Mesendoderm (in vitro differentiated cells): ENCODE data around the gene BFSP1.

Source experiments
- DNase-seq: peaks from one replicate; pipeline ENCODE4 v3.0.0; 2013
- H2AK5ac ChIP-seq: 2 replicates; pipeline ENCODE4 v1.6.1; 2013; ENCODE audit warnings: low read length, inconsistent platforms
- H2BK120ac ChIP-seq: 2 replicates; pipeline ENCODE4 v1.6.1; 2013; ENCODE audit warnings: low read depth, mild to moderate bottlenecking, low read length, moderate library complexity, mixed read lengths
- H2BK15ac ChIP-seq: replicated peaks from 2 replicates; pipeline ENCODE4 v1.6.1; 2013; ENCODE audit warnings: low read depth, mild to moderate bottlenecking, moderate library complexity
- H2BK5ac ChIP-seq: 2 replicates; pipeline ENCODE4 v1.6.1; 2013; ENCODE audit warnings: low read length, inconsistent platforms
- H3K18ac ChIP-seq: 2 replicates; pipeline ENCODE4 v1.6.1; 2013; ENCODE audit warnings: mild to moderate bottlenecking, low read length, mixed read lengths
- H3K23ac ChIP-seq: one replicate; pipeline ENCODE4 v1.6.1; 2013; ENCODE audit warnings: low read length
- H3K27ac ChIP-seq: 2 replicates; pipeline ENCODE4 v1.5.1; 2013; ENCODE audit warnings: low read depth, mild to moderate bottlenecking, inconsistent platforms, low read length, moderate library complexity
- H3K27me3 ChIP-seq: 2 replicates; pipeline ENCODE4 v1.6.1; 2013; ENCODE audit warnings: low read length, control low read depth, mild to moderate bottlenecking, inconsistent platforms; ENCODE audit not compliant: insufficient read depth, poor library complexity
- H3K36me3 ChIP-seq: 2 replicates; pipeline ENCODE4 v1.6.1; 2013; ENCODE audit warnings: low read length, inconsistent platforms; ENCODE audit not compliant: control insufficient read depth, insufficient read depth
- H3K4ac ChIP-seq: one replicate; pipeline ENCODE4 v1.6.1; 2013; ENCODE audit warnings: low read depth, mild to moderate bottlenecking, low read length, moderate library complexity
- H3K4me1 ChIP-seq: 2 replicates; pipeline ENCODE4 v1.6.1; 2013; ENCODE audit warnings: low read depth, low read length, inconsistent platforms; ENCODE audit not compliant: control insufficient read depth
- H3K4me2 ChIP-seq: 2 replicates; pipeline ENCODE4 v1.6.1; 2013; ENCODE audit warnings: low read length
- H3K4me3 ChIP-seq: 2 replicates; pipeline ENCODE4 v1.5.1; 2013; ENCODE audit warnings: mild to moderate bottlenecking, low read length
- H3K56ac ChIP-seq: one replicate; pipeline ENCODE4 v1.6.1; 2013; ENCODE audit warnings: low read length
- H3K79me1 ChIP-seq: 2 replicates; pipeline ENCODE4 v1.6.1; 2013; ENCODE audit warnings: low read length, inconsistent platforms
- H3K79me2 ChIP-seq: 2 replicates; pipeline ENCODE4 v1.6.1; 2013; ENCODE audit warnings: mild to moderate bottlenecking, low read length; ENCODE audit not compliant: control insufficient read depth, insufficient read depth
- H3K9ac ChIP-seq: 2 replicates; pipeline ENCODE4 v1.6.1; 2013; ENCODE audit warnings: low read length, inconsistent platforms
- H4K5ac ChIP-seq: one replicate; pipeline ENCODE4 v1.6.1; 2013; ENCODE audit warnings: low read length
- H4K8ac ChIP-seq: one replicate; pipeline ENCODE4 v1.6.1; 2013; ENCODE audit warnings: low read depth, mild to moderate bottlenecking, control low read depth, low read length, moderate library complexity
- WGBS: extraction: QIAGEN DNeasy Blood & Tissue Kit; methylation state at CpG from one replicate; pipeline ENCODE4 v1.1.7; 2013; ENCODE audit warnings: low lambda C conversion rate, missing lambda C conversion rate; ENCODE audit not compliant: insufficient coverage; ENCODE audit errors: extremely low coverage; 5-methylcytosine and 5-hydroxymethylcytosine counted together

Gene BFSP1

GRCh38 chr20:17524560-17524959 is 6.6 kb downstream of the BFSP1 start:
- Histone ChIP-seq H2BK120ac (no peak overlapping the region), H2BK5ac (no peak overlapping the region), H2BK15ac (no peak overlapping the region), H3K27ac (no peak overlapping the region), H3K4me3 (no peak overlapping the region), H2AK5ac (no peak overlapping the region), H3K27me3 (no peaks in the 10 kb centered on the region), H3K36me3 (no peaks in the 10 kb centered on the region), H3K79me2 (no peaks in the 10 kb centered on the region), H3K79me1 (no peaks in the 10 kb centered on the region), H3K9ac (no peak overlapping the region), H4K5ac (no peak overlapping the region), H3K56ac (no peak overlapping the region), H3K23ac (no peak overlapping the region), H3K4me2 (no peak overlapping the region), H4K8ac (no peak overlapping the region), H3K4me1 (no peaks in the 10 kb centered on the region), H3K18ac (no peak overlapping the region), H3K4ac (no peak overlapping the region)
- no CpG with 5 or more reads among the region's 8 CpGs for WGBS
- DNase-seq: no peak

- H4K8ac ChIP-seq: no peak overlapping the region
- H3K36me3 ChIP-seq: no peaks in the 10 kb centered on the region
- no peaks in the 10 kb centered on the region for H3K79me2 ChIP-seq
- DNase-seq: no peak
- no peak overlapping the region for H2BK5ac ChIP-seq
- no peaks in the 10 kb centered on the region for H3K27me3 ChIP-seq
- H3K4me1 ChIP-seq: no peaks in the 10 kb centered on the region
- H3K23ac ChIP-seq: no peak overlapping the region
- no CpG with 5 or more reads among the region's 5 CpGs for WGBS
- H3K79me1 ChIP-seq: no peaks in the 10 kb centered on the region
- no peak overlapping the region for H3K27ac ChIP-seq
- H3K9ac ChIP-seq: no peak overlapping the region
- H2BK15ac ChIP-seq: no peak overlapping the region
- H2BK120ac ChIP-seq: no peak overlapping the region
- H2AK5ac ChIP-seq: no peak overlapping the region
- H3K4ac ChIP-seq: no peak overlapping the region
- no peak overlapping the region for H4K5ac ChIP-seq
- H3K4me2 ChIP-seq: no peak overlapping the region
- no peak overlapping the region for H3K18ac ChIP-seq
- H3K56ac ChIP-seq: no peak overlapping the region
- H3K4me3 ChIP-seq: no peak overlapping the region
These were observed 7.9 kb downstream of the BFSP1 start for GRCh38 chr20:17523326-17523725.

- no peak overlapping the region for H3K4me2 ChIP-seq
- no peaks in the 10 kb centered on the region for H3K27me3 ChIP-seq
- no peak overlapping the region for H2BK5ac ChIP-seq
- H3K79me2 ChIP-seq: no peaks in the 10 kb centered on the region
- no peak overlapping the region for H3K18ac ChIP-seq
- no peak overlapping the region for H3K56ac ChIP-seq
- H4K8ac ChIP-seq: no peak overlapping the region
- H2BK15ac ChIP-seq: no peak overlapping the region
- WGBS: no CpG with 5 or more reads among the region's 3 CpGs
- H3K9ac ChIP-seq: no peak overlapping the region
- H3K36me3 ChIP-seq: no peaks in the 10 kb centered on the region
- no peaks in the 10 kb centered on the region for H3K4me1 ChIP-seq
- H3K4ac ChIP-seq: no peak overlapping the region
- H2AK5ac ChIP-seq: no peak overlapping the region
- no peak for DNase-seq
- H2BK120ac ChIP-seq: no peak overlapping the region
- H3K79me1 ChIP-seq: no peaks in the 10 kb centered on the region
- H4K5ac ChIP-seq: no peak overlapping the region
- no peak overlapping the region for H3K4me3 ChIP-seq
- no peak overlapping the region for H3K23ac ChIP-seq
- H3K27ac ChIP-seq: no peak overlapping the region
These were observed 8.7 kb downstream of the BFSP1 start for GRCh38 chr20:17522528-17522927.

GRCh38 chr20:17520583-17520982 is 10.6 kb downstream of the BFSP1 start:
- no peak overlapping the region for H4K5ac ChIP-seq
- H3K27me3 ChIP-seq: no peaks in the 10 kb centered on the region
- no peak overlapping the region for H2BK120ac ChIP-seq
- H3K79me2 ChIP-seq: no peaks in the 10 kb centered on the region
- no peaks in the 10 kb centered on the region for H3K79me1 ChIP-seq
- H3K9ac ChIP-seq: no peak overlapping the region
- no peak overlapping the region for H2BK15ac ChIP-seq
- H3K36me3 ChIP-seq: no peaks in the 10 kb centered on the region
- H4K8ac ChIP-seq: no peak overlapping the region
- H3K4me2 ChIP-seq: no peak overlapping the region
- H3K4me1 ChIP-seq: no peaks in the 10 kb centered on the region
- no peak overlapping the region for H3K27ac ChIP-seq
- no CpG with 5 or more reads among the region's 3 CpGs for WGBS
- no peak overlapping the region for H3K4ac ChIP-seq
- no peak overlapping the region for H3K23ac ChIP-seq
- H3K18ac ChIP-seq: no peak overlapping the region
- peak; percentile 71 for DNase-seq
- no peak overlapping the region for H2AK5ac ChIP-seq
- no peak overlapping the region for H3K56ac ChIP-seq
- H2BK5ac ChIP-seq: no peak overlapping the region
- H3K4me3 ChIP-seq: no peak overlapping the region

GRCh38 chr20:17519606-17520285 is 11.4 kb downstream of the BFSP1 start:
- Histone ChIP-seq H2BK5ac (no peak overlapping the region), H3K18ac (no peak overlapping the region), H2BK120ac (no peak overlapping the region), H2AK5ac (no peak overlapping the region), H3K4me2 (no peak overlapping the region), H3K27me3 (no peaks in the 10 kb centered on the region), H3K4me3 (no peak overlapping the region), H3K36me3 (no peaks in the 10 kb centered on the region), H2BK15ac (no peak overlapping the region), H3K79me2 (no peaks in the 10 kb centered on the region), H3K4me1 (no peaks in the 10 kb centered on the region), H3K56ac (no peak overlapping the region), H3K23ac (no peak overlapping the region), H4K5ac (no peak overlapping the region), H3K4ac (no peak overlapping the region), H4K8ac (no peak overlapping the region), H3K27ac (no peak overlapping the region), H3K9ac (no peak overlapping the region), H3K79me1 (no peaks in the 10 kb centered on the region)
- WGBS: no CpG with 5 or more reads among the region's 7 CpGs
- DNase-seq: no peak
